H54 (cell line): Measurements from ENCODE around the gene ENO2.

ENCODE experiments used
- DNase-seq: peaks from one replicate; pipeline ENCODE4 v3.0.0; 2011; ENCODE audit warnings: low spot score, mixed read lengths; ENCODE audit not compliant: insufficient read length
- FAIRE-seq: peaks from 3 replicates; lab custom pipeline; 2011; peaks lifted over from hg19 to GRCh38; lab: Jason Lieb, UNC
- POLR2A ChIP-seq: IDR thresholded peaks from 2 replicates; pipeline ENCODE4 v1.6.1; 2011; ENCODE audit warnings: low read depth, mild to moderate bottlenecking, low read length

The ENO2 gene

DNA sequence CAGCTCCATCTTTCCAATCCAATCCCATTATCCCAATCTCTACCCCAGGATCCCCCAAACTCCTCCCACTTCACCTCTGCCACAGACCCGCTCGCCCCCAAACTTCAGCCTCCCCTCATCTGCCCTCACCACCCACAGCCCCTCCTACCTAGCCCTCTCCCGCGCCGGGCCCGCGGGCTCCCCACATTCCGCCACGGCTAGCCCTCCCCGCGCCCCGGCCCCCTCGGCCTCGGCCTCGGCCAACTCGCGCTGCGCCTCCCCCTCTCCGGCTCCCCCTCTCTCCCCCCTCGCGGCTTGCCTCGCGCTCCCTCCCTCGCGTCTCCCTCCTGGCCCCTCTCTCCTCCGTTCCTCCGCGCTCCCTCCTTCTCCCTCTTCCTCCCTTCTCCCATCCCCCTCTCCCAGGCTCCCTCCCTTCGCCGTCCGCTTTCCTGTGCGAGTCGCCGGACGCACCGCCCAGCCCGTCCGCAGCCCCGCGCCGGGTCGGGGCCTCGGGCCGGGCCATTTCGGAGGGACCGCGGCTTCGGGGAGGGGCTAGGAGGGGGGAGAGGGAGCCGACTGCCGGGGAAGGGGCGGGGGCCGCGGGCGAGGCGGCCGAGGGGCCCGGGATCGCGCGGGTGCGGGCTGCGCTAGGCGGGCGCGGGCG, 13.1 kb downstream of the ENO2 start, which contains the start of gene ATN1:
TSS of gene ATN1 (plus strand) at position 581 of the 643 bp plus-strand sequence. CDS start 6,043 bp downstream, outside the sequence.
- no peak for DNase-seq
- no peak for FAIRE-seq
- peak; percentile 36; the same call in 1 of the 2 replicates for TF ChIP-seq POLR2A

- no peak for DNase-seq
- no peak for TF ChIP-seq POLR2A
- FAIRE-seq: no peak
Observed at GRCh38 chr12:6928022-6928702, 13.8 kb downstream of the ENO2 start.

- no peak for DNase-seq
- FAIRE-seq: no peak
- TF ChIP-seq POLR2A: no peak
Observed at GRCh38 chr12:6928703-6929407, 14.5 kb downstream of the ENO2 start.

- FAIRE-seq: no peak
- no peak for TF ChIP-seq POLR2A
- no peak for DNase-seq
Observed at GRCh38 chr12:6929466-6930452, 15.4 kb downstream of the ENO2 start.

DNA sequence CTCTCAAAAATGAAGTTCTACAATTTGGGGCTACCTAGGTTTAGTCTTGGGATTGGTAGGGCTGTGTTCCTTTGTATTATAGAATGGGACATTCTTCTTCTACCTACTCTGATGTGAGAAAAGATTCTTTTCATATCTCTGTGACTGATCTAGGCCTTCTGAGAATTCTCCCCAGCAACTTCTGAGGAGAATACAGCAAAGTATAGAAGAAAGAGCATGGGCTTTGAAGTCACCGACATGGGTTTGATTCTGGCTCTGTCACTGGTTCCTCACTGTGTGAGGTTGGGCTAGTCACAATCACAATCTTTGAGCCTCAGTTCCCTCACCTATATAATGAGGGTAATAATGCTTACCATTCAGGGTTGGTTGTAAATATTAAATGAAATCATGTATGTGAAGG, 18.4 kb downstream of the ENO2 start:
- DNase-seq (no peak), FAIRE-seq (no peak)
- TF ChIP-seq POLR2A: no peak

- DNase-seq (no peak), FAIRE-seq (no peak)
- no peak for TF ChIP-seq POLR2A
Observed at GRCh38 chr12:6934110-6934509, 19.7 kb downstream of the ENO2 start.

DNA sequence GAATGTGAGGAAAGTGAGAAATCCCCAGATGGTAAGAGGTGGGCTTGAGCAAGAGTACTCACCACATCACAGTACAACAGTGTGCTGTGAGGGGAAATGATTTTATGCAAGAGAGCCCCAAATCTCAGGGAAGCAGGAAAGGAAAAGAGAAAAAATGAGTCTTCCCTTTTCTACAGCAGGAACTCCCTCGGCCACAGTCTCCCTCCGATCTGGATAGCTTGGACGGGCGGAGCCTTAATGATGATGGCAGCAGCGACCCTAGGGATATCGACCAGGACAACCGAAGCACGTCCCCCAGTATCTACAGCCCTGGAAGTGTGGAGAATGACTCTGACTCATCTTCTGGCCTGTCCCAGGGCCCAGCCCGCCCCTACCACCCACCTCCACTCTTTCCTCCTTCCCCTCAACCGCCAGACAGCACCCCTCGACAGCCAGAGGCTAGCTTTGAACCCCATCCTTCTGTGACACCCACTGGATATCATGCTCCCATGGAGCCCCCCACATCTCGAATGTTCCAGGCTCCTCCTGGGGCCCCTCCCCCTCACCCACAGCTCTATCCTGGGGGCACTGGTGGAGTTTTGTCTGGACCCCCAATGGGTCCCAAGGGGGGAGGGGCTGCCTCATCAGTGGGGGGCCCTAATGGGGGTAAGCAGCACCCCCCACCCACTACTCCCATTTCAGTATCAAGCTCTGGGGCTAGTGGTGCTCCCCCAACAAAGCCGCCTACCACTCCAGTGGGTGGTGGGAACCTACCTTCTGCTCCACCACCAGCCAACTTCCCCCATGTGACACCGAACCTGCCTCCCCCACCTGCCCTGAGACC, 21.2 kb downstream of the ENO2 start:
- no peak for DNase-seq
- no peak for TF ChIP-seq POLR2A
- no peak for FAIRE-seq

GRCh38 chr12:6936194-6936635, 21.8 kb downstream of the ENO2 start:
- TF ChIP-seq POLR2A: no peak
- FAIRE-seq: no peak
- DNase-seq: no peak

GRCh38 chr12:6936636-6937480, 22.5 kb downstream of the ENO2 start:
- no peak for FAIRE-seq
- DNase-seq: no peak
- no peak for TF ChIP-seq POLR2A

- no peak for TF ChIP-seq POLR2A
- FAIRE-seq: no peak
Observed at GRCh38 chr12:6937481-6938352, 23.3 kb downstream of the ENO2 start.

More at GRCh38 chr12:6937481-6938352, 23.3 kb downstream of the ENO2 start:
- DNase-seq: no peak
